Mesenchymal stem cell (in vitro differentiated cells and primary cell): Measurements from ENCODE around the gene CCNJL.

Source experiments
- DNase-seq: peaks from one replicate; pipeline ENCODE4 v3.0.0-alpha.2; 2013
- H2AFZ ChIP-seq: one replicate; pipeline ENCODE4 v1.6.1; 2013; ENCODE audit warnings: low read depth, mild to moderate bottlenecking, control low read depth, inconsistent platforms, low read length, moderate library complexity
- H2AK5ac ChIP-seq: 2 replicates; pipeline ENCODE4 v1.6.1; 2013; ENCODE audit warnings: low read length, moderate library complexity, mild to moderate bottlenecking, inconsistent platforms; ENCODE audit not compliant: severe bottlenecking
- H2BK120ac ChIP-seq: one replicate; pipeline ENCODE4 v1.6.1; 2013; ENCODE audit warnings: low read depth, mild to moderate bottlenecking, inconsistent platforms, low read length, moderate library complexity
- H2BK12ac ChIP-seq, 2 experiments: one replicate each; pipeline ENCODE4 v1.6.1; 2013; ENCODE audit warnings: inconsistent platforms in 2 of 2, low read length in 2 of 2, mild to moderate bottlenecking in 2 of 2, moderate library complexity in 2 of 2, control low read depth in 1 of 2
- H2BK15ac ChIP-seq: one replicate; pipeline ENCODE4 v1.6.1; 2013; ENCODE audit warnings: mild to moderate bottlenecking, low read depth, inconsistent platforms; ENCODE audit not compliant: poor library complexity, severe bottlenecking
- H2BK5ac ChIP-seq: 2 replicates; pipeline ENCODE4 v1.6.1; 2013; ENCODE audit warnings: low read depth, mild to moderate bottlenecking, low read length, control low read depth, inconsistent platforms; ENCODE audit not compliant: poor library complexity, severe bottlenecking
- H3K14ac ChIP-seq, 2 experiments: one replicate each; pipeline ENCODE4 v1.6.1; 2013; ENCODE audit warnings: inconsistent platforms in 2 of 2, low read length in 2 of 2, control low read depth in 1 of 2, mild to moderate bottlenecking in 1 of 2, moderate library complexity in 1 of 2
- H3K18ac ChIP-seq, 2 experiments: one replicate each; pipeline ENCODE4 v1.6.1; 2013; ENCODE audit warnings: inconsistent platforms in 2 of 2, low read length in 2 of 2, control low read depth in 1 of 2, low read depth in 1 of 2, mild to moderate bottlenecking in 1 of 2
- H3K23ac ChIP-seq, 2 experiments: one replicate each; pipeline ENCODE4 v1.6.1; 2013; ENCODE audit warnings: inconsistent platforms in 2 of 2, low read length in 2 of 2, mild to moderate bottlenecking in 2 of 2, moderate library complexity in 2 of 2, control low read depth in 1 of 2
- H3K27ac ChIP-seq: 2 replicates; pipeline ENCODE4 v1.5.1; 2013; ENCODE audit warnings: mild to moderate bottlenecking, moderate library complexity, low read length, control low read depth, inconsistent platforms; ENCODE audit not compliant: poor library complexity, severe bottlenecking
- H3K27me3 ChIP-seq, 2 experiments: 2 replicates each; pipeline versions ENCODE4 v1.6.1 to v1.7.0; 2013; ENCODE audit warnings: low read length in 2 of 2, mild to moderate bottlenecking in 2 of 2, moderate library complexity in 2 of 2, control low read depth in 1 of 2, inconsistent platforms in 1 of 2; ENCODE audit not compliant: control insufficient read depth in 1 of 2, insufficient read depth in 1 of 2
- H3K36me3 ChIP-seq, 2 experiments: 2 replicates each; pipeline versions ENCODE4 v1.6.1 to v1.7.0; 2013; ENCODE audit warnings: low read length in 2 of 2, control low read depth in 1 of 2, inconsistent platforms in 1 of 2, low read depth in 1 of 2, mild to moderate bottlenecking in 1 of 2; ENCODE audit not compliant: insufficient read depth in 2 of 2, control insufficient read depth in 1 of 2
- H3K4ac ChIP-seq, 2 experiments: one replicate each; pipeline ENCODE4 v1.6.1; 2013; ENCODE audit warnings: inconsistent platforms in 2 of 2, low read length in 2 of 2, mild to moderate bottlenecking in 2 of 2, moderate library complexity in 2 of 2, control low read depth in 1 of 2, low read depth in 1 of 2
- H3K4me1 ChIP-seq: 2 replicates; pipeline ENCODE4 v1.6.1; 2013; ENCODE audit warnings: low read depth, low read length, control low read depth; ENCODE audit not compliant: control insufficient read depth, insufficient read depth
- H3K4me2 ChIP-seq: 2 replicates; pipeline ENCODE4 v1.6.1; 2013; ENCODE audit warnings: low read length, mild to moderate bottlenecking, inconsistent platforms; ENCODE audit not compliant: poor library complexity, severe bottlenecking
- H3K4me3 ChIP-seq, 2 experiments: 2 replicates each; pipeline versions ENCODE4 v1.5.1 to v1.7.0; 2013; ENCODE audit warnings: low read length in 2 of 2, mild to moderate bottlenecking in 2 of 2, control low read depth in 1 of 2, low read depth in 1 of 2; ENCODE audit not compliant: insufficient read depth in 1 of 2
- H3K79me1 ChIP-seq: replicated peaks from 2 replicates; pipeline ENCODE4 v1.6.1; 2013; ENCODE audit warnings: mild to moderate bottlenecking, control low read depth, low read length, inconsistent platforms; ENCODE audit not compliant: poor library complexity, severe bottlenecking
- H3K9ac ChIP-seq: 2 replicates; pipeline ENCODE4 v1.7.0; 2013; ENCODE audit warnings: mild to moderate bottlenecking, low read length, moderate library complexity
- H3K9me3 ChIP-seq: 2 replicates; pipeline ENCODE4 v1.7.0; 2013; ENCODE audit warnings: mild to moderate bottlenecking, low read length; ENCODE audit not compliant: control insufficient read depth
- H4K8ac ChIP-seq: one replicate; pipeline ENCODE4 v1.6.1; 2013; ENCODE audit warnings: inconsistent platforms, mild to moderate bottlenecking, low read length, moderate library complexity
- H4K91ac ChIP-seq: one replicate; pipeline ENCODE4 v1.6.1; 2013; ENCODE audit warnings: mild to moderate bottlenecking, low read length, inconsistent platforms
- WGBS: methylation state at CpG from one replicate; pipeline ENCODE4 v1.1.7; 2013; ENCODE audit warnings: mixed read lengths; 5-methylcytosine and 5-hydroxymethylcytosine counted together

CCNJL gene

DNA sequence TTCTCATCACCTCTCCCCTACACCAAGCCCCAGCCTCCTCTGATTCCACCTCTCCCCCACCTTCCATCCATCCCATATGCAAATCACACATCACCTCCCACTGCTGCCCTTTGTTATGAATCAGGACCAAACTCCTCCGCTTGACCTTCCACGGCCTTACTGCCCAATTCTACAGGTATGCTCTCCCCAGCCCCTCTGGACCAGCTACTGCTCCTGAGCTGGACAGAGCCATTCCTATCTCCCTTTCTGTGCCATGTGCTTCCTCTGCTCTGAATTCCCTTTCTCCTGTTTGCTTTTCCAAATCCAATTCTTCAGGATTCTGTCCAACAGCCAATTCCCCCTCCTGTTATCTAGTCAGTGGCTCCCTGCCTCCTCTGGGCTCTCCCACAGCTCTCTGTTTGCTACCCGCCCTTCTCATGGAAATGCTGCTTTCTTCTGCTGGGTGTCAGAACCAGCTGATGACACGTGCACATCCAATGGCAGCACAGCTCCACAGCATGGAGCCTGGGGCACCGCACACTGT, 74.7 kb downstream of the CCNJL start:
- H2BK120ac ChIP-seq, result no peak overlapping the region
- no peak overlapping the region for H4K91ac ChIP-seq
- H2BK15ac ChIP-seq, result no peak overlapping the region
- H3K4me3 ChIP-seq, result no peak overlapping the region
- no peak overlapping the region for H3K18ac ChIP-seq
- peaks cover 0 to 12% of the 10 kb centered on the region in 2 experiments for H3K27me3 ChIP-seq
- H3K27ac ChIP-seq, result no peak overlapping the region
- H3K9ac ChIP-seq, result no peak overlapping the region
- no peaks in the 10 kb centered on the region for H3K36me3 ChIP-seq
- no peak overlapping the region for H2BK5ac ChIP-seq
- H3K79me1 ChIP-seq, result no peaks in the 10 kb centered on the region
- no peaks in the 10 kb centered on the region for H3K4me1 ChIP-seq
- H2AFZ ChIP-seq, result no peak overlapping the region
- no peaks in the 10 kb centered on the region for H3K9me3 ChIP-seq
- H3K23ac ChIP-seq, result no peak overlapping the region
- no peak overlapping the region for H2AK5ac ChIP-seq
- H3K4me2 ChIP-seq, result no peak overlapping the region
- H4K8ac ChIP-seq, result no peak overlapping the region
- no peak overlapping the region for H3K14ac ChIP-seq
- H2BK12ac ChIP-seq, result no peak overlapping the region
- no peak for DNase-seq
- WGBS, result 64% methylated on average over 5 of the region's 5 CpGs
- no peak overlapping the region for H3K4ac ChIP-seq

DNA sequence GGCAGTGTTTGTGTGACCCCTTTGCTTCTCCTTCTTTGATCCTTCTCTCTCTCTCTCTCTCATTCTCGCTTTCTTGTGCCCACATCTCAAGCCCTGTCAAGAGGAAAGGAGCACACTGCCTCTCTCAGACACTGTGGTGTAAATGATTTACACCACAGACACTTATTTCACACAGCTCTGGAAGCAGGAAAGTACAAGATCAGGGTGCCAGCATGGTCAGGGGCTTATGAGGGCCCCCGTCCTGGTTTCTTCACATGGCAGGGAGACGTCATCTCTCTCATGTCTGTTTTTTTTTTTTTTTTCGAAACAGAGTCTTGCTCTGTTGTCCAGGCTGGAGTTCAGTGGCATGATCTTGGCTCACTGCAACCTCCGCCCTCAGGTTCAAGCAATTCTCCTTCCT, 76.6 kb downstream of the CCNJL start:
- 86% methylated on average over 5 of the region's 5 CpGs for WGBS

DNA sequence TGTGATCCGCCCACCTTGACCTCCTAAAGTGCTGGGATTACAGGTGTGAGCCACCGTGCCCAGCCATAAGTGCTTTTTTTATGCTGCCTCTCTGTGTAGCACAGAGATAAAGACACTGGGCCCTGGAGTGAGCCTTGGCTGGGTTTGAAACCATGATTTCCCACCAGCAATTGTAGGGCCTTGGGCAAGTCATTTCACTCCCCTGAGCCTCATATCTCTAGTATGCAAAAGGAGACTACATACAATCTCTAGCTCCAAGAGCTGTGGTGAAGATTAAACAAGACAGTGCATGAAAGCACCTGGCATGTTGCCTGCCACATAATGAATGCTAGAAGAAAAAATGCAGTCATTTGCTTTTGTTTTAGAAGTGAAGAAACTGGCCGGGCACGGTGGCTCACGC, 79.1 kb downstream of the CCNJL start:
- 92% methylated on average over 5 of the region's 5 CpGs for WGBS

More for the DNA sequence above, 76.6 kb downstream of the CCNJL start:
- Histone ChIP-seq H3K4ac (no peak overlapping the region), H3K9ac (no peak overlapping the region), H3K27ac (no peak overlapping the region), H3K9me3 (no peaks in the 10 kb centered on the region), H3K23ac (no peak overlapping the region), H2BK5ac (no peak overlapping the region), H3K14ac (no peak overlapping the region), H3K4me1 (no peaks in the 10 kb centered on the region), H2AFZ (no peak overlapping the region), H3K36me3 (no peaks in the 10 kb centered on the region), H4K8ac (no peak overlapping the region), H2BK15ac (no peak overlapping the region), H3K4me3 (no peak overlapping the region), H3K27me3 (peaks cover 0 to 12% of the 10 kb centered on the region in 2 experiments), H3K18ac (no peak overlapping the region), H4K91ac (no peak overlapping the region), H3K79me1 (no peaks in the 10 kb centered on the region), H2BK12ac (no peak overlapping the region), H2BK120ac (no peak overlapping the region), H2AK5ac (no peak overlapping the region), H3K4me2 (no peak overlapping the region)
- DNase-seq, result no peak

GRCh38 chr5:160231783-160232342, 80.5 kb downstream of the CCNJL start:
- Histone ChIP-seq H2BK15ac (no peak overlapping the region), H3K9ac (no peak overlapping the region), H3K4me2 (no peak overlapping the region), H4K91ac (no peak overlapping the region), H3K9me3 (no peaks in the 10 kb centered on the region), H3K23ac (no peak overlapping the region), H3K4me1 (no peaks in the 10 kb centered on the region), H3K79me1 (no peaks in the 10 kb centered on the region), H3K36me3 (no peaks in the 10 kb centered on the region), H2AK5ac (no peak overlapping the region), H3K18ac (no peak overlapping the region), H3K14ac (no peak overlapping the region), H3K27me3 (no peaks in the 10 kb centered on the region), H2BK5ac (no peak overlapping the region), H2BK120ac (no peak overlapping the region), H3K27ac (no peak overlapping the region), H2AFZ (no peak overlapping the region), H3K4me3 (no peak overlapping the region), H3K4ac (no peak overlapping the region), H4K8ac (no peak overlapping the region), H2BK12ac (no peak overlapping the region)
- DNase-seq, result no peak
- WGBS, result 91% methylated on average over 10 of the region's 10 CpGs

More for the DNA sequence above, 79.1 kb downstream of the CCNJL start:
- Histone ChIP-seq H2AK5ac (no peak overlapping the region), H4K8ac (no peak overlapping the region), H3K79me1 (no peaks in the 10 kb centered on the region), H4K91ac (no peak overlapping the region), H2BK5ac (no peak overlapping the region), H3K27ac (no peak overlapping the region), H3K9ac (no peak overlapping the region), H3K18ac (no peak overlapping the region), H2BK15ac (no peak overlapping the region), H3K9me3 (no peaks in the 10 kb centered on the region), H3K36me3 (no peaks in the 10 kb centered on the region), H3K4me3 (no peak overlapping the region), H2AFZ (no peak overlapping the region), H3K14ac (no peak overlapping the region), H3K4me1 (no peaks in the 10 kb centered on the region), H2BK12ac (no peak overlapping the region), H3K4ac (no peak overlapping the region), H2BK120ac (no peak overlapping the region), H3K4me2 (no peak overlapping the region), H3K27me3 (peaks cover 0 to 6% of the 10 kb centered on the region in 2 experiments), H3K23ac (no peak overlapping the region)
- DNase-seq, result no peak
